ENCODE results near the gene PADI2. TPM values are rescaled to one million over a fixed set of nuclear protein-coding genes. Genes with fewer than 3 reads are reported as not detected.

PADI2 gene
- total RNA-seq, 2 donors from 2014 or later = 2.3 to 3.0 TPM

DNA sequence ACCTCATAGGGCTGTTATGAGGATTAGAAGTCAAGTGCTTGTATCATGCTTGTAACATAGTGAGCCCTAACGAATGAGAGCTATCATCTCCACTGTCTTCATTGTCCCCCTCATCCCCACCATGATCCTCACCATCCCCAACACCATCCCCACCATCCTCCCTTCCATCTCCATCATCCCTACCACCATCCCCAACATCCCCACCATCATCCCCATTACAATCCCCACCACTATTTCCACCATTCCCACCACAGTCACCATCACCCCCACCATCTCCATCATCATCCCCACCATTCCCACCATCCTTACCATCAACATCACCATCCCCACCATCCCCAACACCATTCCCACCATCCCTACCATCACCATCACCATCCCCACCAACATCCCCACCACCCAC is 46.6 kb upstream of the PADI2 start:
- intact Hi-C loops (cut with DNase I) = no loop called here
- Histone ChIP-seq H3K4me1 (no peaks in the 10 kb centered on the region), H3K36me3 (replicated peaks in 1 of 2; ENCODE audit: insufficient read depth in 1 of 2, low read depth in 2 of 2) (no peaks in the 10 kb centered on the region), H3K27ac (no peak overlapping the region), H3K27me3 (no peaks in the 10 kb centered on the region), H3K4me3 (no peak overlapping the region), H3K9me3 (no peaks in the 10 kb centered on the region)
- ATAC-seq (no peak), DNase-seq (no peak)
- 47 to 48% methylated on average over 1 of the region's 1 CpG for WGBS, 2 donors
- TF ChIP-seq, protein P1, sequence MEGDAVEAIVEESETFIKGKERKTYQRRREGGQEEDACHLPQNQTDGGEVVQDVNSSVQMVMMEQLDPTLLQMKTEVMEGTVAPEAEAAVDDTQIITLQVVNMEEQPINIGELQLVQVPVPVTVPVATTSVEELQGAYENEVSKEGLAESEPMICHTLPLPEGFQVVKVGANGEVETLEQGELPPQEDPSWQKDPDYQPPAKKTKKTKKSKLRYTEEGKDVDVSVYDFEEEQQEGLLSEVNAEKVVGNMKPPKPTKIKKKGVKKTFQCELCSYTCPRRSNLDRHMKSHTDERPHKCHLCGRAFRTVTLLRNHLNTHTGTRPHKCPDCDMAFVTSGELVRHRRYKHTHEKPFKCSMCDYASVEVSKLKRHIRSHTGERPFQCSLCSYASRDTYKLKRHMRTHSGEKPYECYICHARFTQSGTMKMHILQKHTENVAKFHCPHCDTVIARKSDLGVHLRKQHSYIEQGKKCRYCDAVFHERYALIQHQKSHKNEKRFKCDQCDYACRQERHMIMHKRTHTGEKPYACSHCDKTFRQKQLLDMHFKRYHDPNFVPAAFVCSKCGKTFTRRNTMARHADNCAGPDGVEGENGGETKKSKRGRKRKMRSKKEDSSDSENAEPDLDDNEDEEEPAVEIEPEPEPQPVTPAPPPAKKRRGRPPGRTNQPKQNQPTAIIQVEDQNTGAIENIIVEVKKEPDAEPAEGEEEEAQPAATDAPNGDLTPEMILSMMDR (IDR thresholded peaks at IDR 0.05) = no peak
- no peak for TF ChIP-seq POLR2A (IDR thresholded peaks at IDR 0.05)

DNA sequence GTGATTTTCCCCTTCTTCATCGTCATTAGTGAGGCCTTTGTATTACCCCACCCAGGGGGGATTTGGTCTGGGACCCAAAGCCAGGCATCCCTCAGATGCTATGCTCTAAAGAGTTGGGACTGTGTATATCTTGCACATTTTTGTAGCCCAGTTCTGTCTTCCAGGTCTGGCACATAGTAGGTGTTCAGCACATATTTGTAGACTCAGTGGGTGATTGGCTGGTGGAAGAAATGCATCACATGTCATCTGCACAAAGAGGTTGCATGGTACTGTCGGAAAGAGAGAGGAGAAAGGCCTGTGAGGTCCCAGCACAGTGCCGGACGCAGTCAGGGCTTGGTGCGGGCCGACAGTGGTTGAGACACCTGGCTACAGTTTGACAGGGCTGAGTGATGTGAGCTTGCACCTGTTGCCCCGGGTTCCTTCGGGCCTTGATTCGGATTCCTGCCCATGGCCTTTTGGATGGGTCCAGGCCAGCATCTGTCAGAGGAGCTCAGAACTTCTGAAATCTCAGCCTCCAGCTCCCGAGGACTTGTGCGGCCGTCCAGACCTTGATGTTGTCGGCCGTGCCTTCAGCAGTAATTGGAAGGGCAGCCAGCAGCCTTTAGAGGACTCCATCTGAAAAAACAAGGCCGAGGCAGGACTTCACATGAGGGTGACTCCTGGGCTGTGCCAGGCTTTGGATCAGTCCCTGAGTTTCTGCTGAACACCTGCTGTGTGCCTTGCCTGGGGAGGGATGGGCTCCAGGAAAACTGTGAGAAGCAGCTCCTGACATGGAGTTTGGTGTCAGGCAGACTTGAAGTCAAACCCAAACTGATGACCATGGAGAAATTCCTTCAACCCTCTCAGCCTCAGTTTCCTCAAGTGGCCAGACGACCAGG is 44.8 kb upstream of the PADI2 start:
- ATAC-seq (no peak), DNase-seq (no peak)
- TF ChIP-seq, protein P1 (IDR thresholded peaks at IDR 0.05) = no peak
- no peak for TF ChIP-seq POLR2A (IDR thresholded peaks at IDR 0.05)
- Histone ChIP-seq H3K9me3 (no peaks in the 10 kb centered on the region), H3K4me3 (no peak overlapping the region), H3K27me3 (no peaks in the 10 kb centered on the region), H3K4me1 (no peaks in the 10 kb centered on the region), H3K27ac (no peak overlapping the region), H3K36me3 (replicated peaks in 1 of 2; ENCODE audit: insufficient read depth in 1 of 2, low read depth in 2 of 2) (no peaks in the 10 kb centered on the region)
- 65 to 67% methylated on average over 7 to 16 of the region's 16 CpGs for WGBS, 2 donors
- intact Hi-C loops (cut with DNase I) = no loop called here

DNA sequence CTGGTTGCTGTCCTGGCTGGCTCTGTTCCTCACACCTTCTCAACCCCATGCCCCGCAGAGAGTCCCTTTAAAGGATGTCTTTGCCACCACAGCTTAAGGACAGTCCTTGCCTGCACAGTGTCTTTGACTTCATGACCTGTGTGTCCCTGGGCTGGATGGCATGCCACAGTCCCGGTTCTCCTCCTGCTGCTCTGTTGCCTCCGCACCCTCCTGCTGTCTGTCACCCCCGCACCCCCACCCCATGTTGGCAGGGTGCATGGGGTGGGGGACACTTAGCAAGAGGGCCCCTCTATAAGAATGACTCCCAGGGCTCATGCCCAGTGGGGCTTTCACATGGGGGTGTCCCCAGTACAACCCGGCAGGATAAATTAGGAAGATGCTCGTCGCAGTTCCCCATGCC is 44.1 kb upstream of the PADI2 start:
- ATAC-seq (no peak), DNase-seq (no peak)
- TF ChIP-seq, protein P1 (IDR thresholded peaks at IDR 0.05) = no peak
- no peak for TF ChIP-seq POLR2A (IDR thresholded peaks at IDR 0.05)
- Histone ChIP-seq H3K9me3 (no peaks in the 10 kb centered on the region), H3K27me3 (no peaks in the 10 kb centered on the region), H3K36me3 (replicated peaks in 1 of 2; ENCODE audit: insufficient read depth in 1 of 2, low read depth in 2 of 2) (no peaks in the 10 kb centered on the region), H3K27ac (no peak overlapping the region), H3K4me1 (no peaks in the 10 kb centered on the region), H3K4me3 (no peak overlapping the region)
- WGBS, 2 donors = 62 to 88% methylated on average over 2 to 7 of the region's 7 CpGs
- intact Hi-C loops (cut with DNase I) = no loop called here

DNA sequence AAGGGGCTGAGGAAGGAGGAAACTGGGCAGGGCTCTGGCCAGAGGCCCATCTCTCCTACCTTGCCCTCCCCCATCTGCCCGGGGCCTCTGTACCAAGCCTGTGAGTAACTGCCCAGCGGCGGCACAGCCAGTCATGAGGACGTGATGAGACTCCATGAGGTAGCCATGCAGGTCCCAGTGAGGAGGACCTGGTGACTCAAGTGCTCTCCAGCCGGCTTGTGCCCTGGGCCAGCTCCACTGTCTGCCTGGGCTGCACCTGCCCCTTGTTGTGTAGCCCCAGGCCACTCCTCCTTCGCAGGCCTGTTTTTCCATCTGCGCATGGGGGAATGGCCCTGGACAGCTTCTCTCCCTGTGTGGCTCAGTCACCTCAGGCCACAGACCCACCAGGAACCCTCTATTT is 43.7 kb upstream of the PADI2 start:
- Histone ChIP-seq H3K27ac (no peak overlapping the region), H3K27me3 (no peaks in the 10 kb centered on the region), H3K4me1 (no peaks in the 10 kb centered on the region), H3K9me3 (no peaks in the 10 kb centered on the region), H3K36me3 (replicated peaks in 1 of 2; ENCODE audit: insufficient read depth in 1 of 2, low read depth in 2 of 2) (no peaks in the 10 kb centered on the region), H3K4me3 (no peak overlapping the region)
- intact Hi-C loops (cut with DNase I) = no loop called here
- no peak for ATAC-seq
- WGBS, 2 donors = 74 to 83% methylated on average over 4 to 7 of the region's 7 CpGs
- DNase-seq = no peak
- TF ChIP-seq, protein P1 (IDR thresholded peaks at IDR 0.05) = no peak
- TF ChIP-seq POLR2A (IDR thresholded peaks at IDR 0.05) = no peak

All from body of pancreas (tissue), 4 donors.